Testis (tissue), 2 donors: Measurements from ENCODE around the gene PDPK1.
"Not testable (repeated sequence)": the region's sequence is repeated elsewhere in the genome, so short reads cannot be mapped to it uniquely, and the experiment has no call there.

ENCODE experiments used
- CTCF ChIP-seq, 3 experiments: fragments of 450-650 bp in 2 of 3; fragments of 200-600 bp in 1 of 3; sonication (generic) in 1 of 3; IDR thresholded peaks; one replicate each; pipeline ENCODE4 v1.5.1; 2016 to 2019; ENCODE audit warnings: antibody characterized with exemption in 3 of 3, mild to moderate bottlenecking in 2 of 3, moderate library complexity in 1 of 3
- POLR2A ChIP-seq: fragments of 450-650 bp; IDR thresholded peaks from one replicate; pipeline ENCODE4 v1.6.1; 2017; ENCODE audit warnings: antibody characterized with exemption, mild to moderate bottlenecking, moderate library complexity

GRCh38 chr16:2639071-2639721 is 101.4 kb downstream of the PDPK1 start:
- TF ChIP-seq CTCF (IDR thresholded peaks at IDR 0.05); POLR2A: not testable (repeated sequence)
